Colonic mucosa (tissue), 4 donors: Measurements from ENCODE around the gene UBP1. TPM values are rescaled to one million over a fixed set of nuclear protein-coding genes. Genes with fewer than 3 reads are reported as not detected.

Experiments
- DNase-seq: peaks from one replicate; pipeline ENCODE4 v3.0.0-alpha.2; 2020
- H3K27ac ChIP-seq: fragments of 200-600 bp; one replicate; pipeline ENCODE4 v1.8.0; 2021
- H3K27me3 ChIP-seq: fragments of 200-600 bp; one replicate; pipeline ENCODE4 v1.8.0; 2021
- H3K36me3 ChIP-seq: fragments of 200-600 bp; one replicate; pipeline ENCODE4 v1.8.0; 2021
- H3K4me1 ChIP-seq: fragments of 200-600 bp; one replicate; pipeline ENCODE4 v1.8.0; 2021; ENCODE audit warnings: mild to moderate bottlenecking
- H3K4me3 ChIP-seq: fragments of 200-600 bp; one replicate; pipeline ENCODE4 v1.8.0; 2021
- H3K9ac ChIP-seq, 2 donors: one replicate each; pipeline ENCODE4 v1.7.0; 2013; ENCODE audit warnings: control low read depth in 2 of 2, low read depth in 2 of 2, low read length in 2 of 2
- H3K9me3 ChIP-seq: fragments of 200-600 bp; one replicate; pipeline ENCODE4 v1.8.0; 2021
- intact Hi-C: fragments of 100-400 bp; cut with DNase I; formaldehyde crosslinking; loops from one replicate; pipeline ENCODE4 v1.14.1; 2022
- total RNA-seq, 2 donors: library from RNA; stranded (reverse); fragmentation: NEBNext Ultra II Directional in 1 of 2; extraction: Animal tissue kit (Norgen Biotek cat#: 25700) in 1 of 2; gene quantifications; one replicate each; pipeline ENCODE4 v1.2.1, GENCODE V29; 2021
- TF ChIP-seq, protein P1 (sequence below): fragments of 200-600 bp; IDR thresholded peaks from one replicate; pipeline ENCODE4 v1.8.0; 2022; ENCODE audit warnings: antibody characterized with exemption, mild to moderate bottlenecking
- donor health status: healthy.
- donor health status: DM: no; HTN: no; CAD: no.
- donor health status: DM: no; HTN: no; CAD: no.

UBP1 gene
- total RNA-seq, 2 donors from 2014 or later = 68.2 to 71.4 TPM

- intact Hi-C loops = no loop called here
- TF ChIP-seq, protein P1, sequence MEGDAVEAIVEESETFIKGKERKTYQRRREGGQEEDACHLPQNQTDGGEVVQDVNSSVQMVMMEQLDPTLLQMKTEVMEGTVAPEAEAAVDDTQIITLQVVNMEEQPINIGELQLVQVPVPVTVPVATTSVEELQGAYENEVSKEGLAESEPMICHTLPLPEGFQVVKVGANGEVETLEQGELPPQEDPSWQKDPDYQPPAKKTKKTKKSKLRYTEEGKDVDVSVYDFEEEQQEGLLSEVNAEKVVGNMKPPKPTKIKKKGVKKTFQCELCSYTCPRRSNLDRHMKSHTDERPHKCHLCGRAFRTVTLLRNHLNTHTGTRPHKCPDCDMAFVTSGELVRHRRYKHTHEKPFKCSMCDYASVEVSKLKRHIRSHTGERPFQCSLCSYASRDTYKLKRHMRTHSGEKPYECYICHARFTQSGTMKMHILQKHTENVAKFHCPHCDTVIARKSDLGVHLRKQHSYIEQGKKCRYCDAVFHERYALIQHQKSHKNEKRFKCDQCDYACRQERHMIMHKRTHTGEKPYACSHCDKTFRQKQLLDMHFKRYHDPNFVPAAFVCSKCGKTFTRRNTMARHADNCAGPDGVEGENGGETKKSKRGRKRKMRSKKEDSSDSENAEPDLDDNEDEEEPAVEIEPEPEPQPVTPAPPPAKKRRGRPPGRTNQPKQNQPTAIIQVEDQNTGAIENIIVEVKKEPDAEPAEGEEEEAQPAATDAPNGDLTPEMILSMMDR = no peak
- DNase-seq = no peak
These were observed 62.3 kb downstream of the UBP1 start for GRCh38 chr3:33377931-33378330.

DNA sequence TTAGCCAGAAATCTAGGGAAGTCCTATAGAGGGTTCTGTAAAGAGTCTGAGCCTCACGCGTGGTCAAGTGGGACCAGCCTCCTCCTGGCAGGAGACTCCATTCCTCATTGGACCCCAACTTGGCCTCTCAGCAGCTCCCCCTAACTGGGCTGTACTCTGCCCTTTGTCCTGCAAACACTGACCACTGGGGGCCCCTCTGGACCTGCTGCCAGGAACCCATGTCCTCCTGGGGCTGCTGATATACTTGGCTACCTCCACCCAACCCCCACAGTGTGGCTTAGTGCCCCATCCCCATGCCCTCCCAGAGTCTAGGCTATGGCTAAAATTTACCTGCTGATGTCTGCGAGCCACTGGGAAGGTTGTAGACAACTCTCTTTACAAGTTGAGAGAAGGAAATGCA is 62.7 kb downstream of the UBP1 start:
- Histone ChIP-seq H3K27me3 (no peaks in the 10 kb centered on the region), H3K9ac (no peak overlapping the region), H3K36me3 (no peaks in the 10 kb centered on the region), H3K9me3 (no peaks in the 10 kb centered on the region), H3K4me1 (no peaks in the 10 kb centered on the region), H3K27ac (no peak overlapping the region), H3K4me3 (no peak overlapping the region)
- DNase-seq = no peak
- TF ChIP-seq, protein P1 = no peak
- intact Hi-C loops = no loop called here

More at GRCh38 chr3:33377931-33378330, 62.3 kb downstream of the UBP1 start:
- Histone ChIP-seq H3K27me3 (no peaks in the 10 kb centered on the region), H3K27ac (no peak overlapping the region), H3K9me3 (no peaks in the 10 kb centered on the region), H3K9ac (no peak overlapping the region), H3K4me1 (no peaks in the 10 kb centered on the region), H3K36me3 (no peaks in the 10 kb centered on the region), H3K4me3 (no peak overlapping the region)

DNA sequence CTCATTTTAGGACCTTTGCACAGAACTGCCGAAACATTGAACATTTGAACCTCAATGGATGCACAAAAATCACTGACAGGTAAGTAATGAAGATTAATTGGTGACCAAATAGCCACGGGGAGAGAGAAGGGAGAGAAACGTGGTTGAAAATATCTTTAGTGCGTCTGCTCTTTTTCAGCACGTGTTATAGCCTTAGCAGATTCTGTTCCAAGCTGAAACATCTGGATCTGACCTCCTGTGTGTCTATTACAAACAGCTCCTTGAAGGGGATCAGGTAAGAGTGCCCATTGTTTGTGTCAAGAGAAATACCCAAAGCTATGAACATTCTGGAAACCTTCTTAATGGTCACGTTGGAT is 67.1 kb downstream of the UBP1 start:
- Histone ChIP-seq H3K9ac (no peak overlapping the region), H3K9me3 (no peaks in the 10 kb centered on the region), H3K27ac (no peak overlapping the region), H3K36me3 (no peaks in the 10 kb centered on the region), H3K4me1 (no peaks in the 10 kb centered on the region), H3K4me3 (no peak overlapping the region), H3K27me3 (no peaks in the 10 kb centered on the region)
- TF ChIP-seq, protein P1 = peak; percentile 6
- DNase-seq = no peak
- intact Hi-C loops = loop anchor here (2.0 to 5.0 kb wide), 2 partner anchors 240 to 426 kb away; no protein-coding TSS in a partner anchor

GRCh38 chr3:33372218-33373081 is 67.8 kb downstream of the UBP1 start:
- Histone ChIP-seq H3K4me1 (no peaks in the 10 kb centered on the region), H3K9me3 (no peaks in the 10 kb centered on the region), H3K36me3 (no peaks in the 10 kb centered on the region), H3K27ac (no peak overlapping the region), H3K9ac (no peak overlapping the region), H3K4me3 (no peak overlapping the region), H3K27me3 (no peaks in the 10 kb centered on the region)
- intact Hi-C loops = loop anchor here (2.0 to 5.0 kb wide), 2 partner anchors 240 to 425 kb away; no protein-coding TSS in a partner anchor
- TF ChIP-seq, protein P1 = peak; percentile 89
- DNase-seq = peak; percentile 45

DNA sequence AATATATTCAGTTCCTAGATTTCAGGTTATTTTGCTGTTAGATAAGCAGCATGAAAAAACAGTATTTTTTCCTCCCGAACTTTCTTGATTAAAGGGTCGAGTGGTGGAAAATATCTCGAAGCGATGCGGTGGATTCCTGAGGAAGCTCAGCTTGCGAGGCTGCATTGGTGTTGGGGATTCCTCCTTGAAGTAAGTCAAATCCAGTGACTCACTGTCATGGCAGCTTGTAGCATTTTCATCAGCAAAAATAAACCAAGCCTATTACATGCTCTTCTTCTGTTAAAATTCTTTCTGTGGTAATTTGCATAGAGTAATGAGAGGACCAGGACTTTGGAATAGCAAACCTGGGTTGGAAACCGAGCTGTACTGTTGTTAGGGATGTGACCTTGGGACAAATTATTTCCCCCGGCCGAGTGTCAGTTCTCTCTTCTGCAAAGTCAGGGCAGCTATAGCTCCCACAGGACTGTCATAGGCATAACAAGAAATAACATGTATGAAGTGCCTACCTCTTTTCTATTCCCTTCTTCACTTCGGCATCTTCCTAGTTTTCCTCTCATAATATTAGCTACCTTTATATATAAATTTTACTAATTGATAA is 75.6 kb downstream of the UBP1 start:
- intact Hi-C loops = no loop called here
- Histone ChIP-seq H3K9me3 (no peaks in the 10 kb centered on the region), H3K36me3 (no peaks in the 10 kb centered on the region), H3K27me3 (no peaks in the 10 kb centered on the region), H3K9ac (no peak overlapping the region), H3K4me3 (no peak overlapping the region), H3K27ac (no peak overlapping the region), H3K4me1 (no peaks in the 10 kb centered on the region)
- TF ChIP-seq, protein P1 = no peak
- no peak for DNase-seq
